Activated B cell treated with CpG ODN at 0.5 μM for 24 hours (primary cell): ENCODE results near the gene MON2. TPM values are rescaled to one million over a fixed set of nuclear protein-coding genes. Genes with fewer than 3 reads are reported as not detected.

Source experiments
- ATAC-seq: fragments of 200-7000 bp; cut with Tn5 transposase; one replicate; pipeline ENCODE4 v1.10.0; 2021; ENCODE audit warnings: low read depth, mild to moderate bottlenecking, moderate library complexity
- CTCF ChIA-PET: fragments of 350-600 bp; sonication (Branson Sonifier 250); formaldehyde crosslinking; loops from one replicate; lab custom pipeline; 2021; ENCODE audit warnings: antibody characterized with exemption; lab: Charles Lee
- POLR2A ChIA-PET: fragments of 350-600 bp; sonication (Branson Sonifier 250); formaldehyde crosslinking; loops from one replicate; lab custom pipeline; 2021; ENCODE audit warnings: antibody characterized with exemption; lab: Charles Lee
- DNase-seq: peaks from one replicate; pipeline ENCODE4 v3.0.0; 2022
- H3K27ac Mint-ChIP-seq: one replicate; pipeline ENCODE4 v1.8.0; 2020; ENCODE audit warnings: mixed read lengths
- H3K27me3 Mint-ChIP-seq: one replicate; pipeline ENCODE4 v1.8.0; 2021; ENCODE audit warnings: mixed read lengths
- H3K36me3 Mint-ChIP-seq: one replicate; pipeline ENCODE4 v1.8.0; 2021; ENCODE audit warnings: low read depth, mixed read lengths
- H3K4me1 Mint-ChIP-seq: one replicate; pipeline ENCODE4 v1.8.0; 2021; ENCODE audit warnings: mixed read lengths
- H3K4me3 Mint-ChIP-seq: one replicate; pipeline ENCODE4 v1.8.0; 2020; ENCODE audit warnings: mild to moderate bottlenecking, mixed read lengths
- H3K9me3 Mint-ChIP-seq: one replicate; pipeline ENCODE4 v1.8.0; 2020; ENCODE audit warnings: mixed read lengths
- intact Hi-C: fragments of 100-400 bp; cut with micrococcal nuclease; formaldehyde crosslinking; loops from one replicate; pipeline ENCODE4 v1.15.1; 2024
- total RNA-seq: library from RNA; stranded (reverse); gene quantifications from 2 replicates; pipeline ENCODE4 v1.2.3, GENCODE V29; 2022
- TF ChIP-seq, protein P1 (sequence below): fragments of 200-600 bp; IDR thresholded peaks from one replicate; pipeline ENCODE4 v1.8.0; 2022; ENCODE audit warnings: antibody characterized with exemption, mild to moderate bottlenecking

Gene MON2
- total RNA-seq, 1 donor from 2014 or later = 69.9 TPM

DNA sequence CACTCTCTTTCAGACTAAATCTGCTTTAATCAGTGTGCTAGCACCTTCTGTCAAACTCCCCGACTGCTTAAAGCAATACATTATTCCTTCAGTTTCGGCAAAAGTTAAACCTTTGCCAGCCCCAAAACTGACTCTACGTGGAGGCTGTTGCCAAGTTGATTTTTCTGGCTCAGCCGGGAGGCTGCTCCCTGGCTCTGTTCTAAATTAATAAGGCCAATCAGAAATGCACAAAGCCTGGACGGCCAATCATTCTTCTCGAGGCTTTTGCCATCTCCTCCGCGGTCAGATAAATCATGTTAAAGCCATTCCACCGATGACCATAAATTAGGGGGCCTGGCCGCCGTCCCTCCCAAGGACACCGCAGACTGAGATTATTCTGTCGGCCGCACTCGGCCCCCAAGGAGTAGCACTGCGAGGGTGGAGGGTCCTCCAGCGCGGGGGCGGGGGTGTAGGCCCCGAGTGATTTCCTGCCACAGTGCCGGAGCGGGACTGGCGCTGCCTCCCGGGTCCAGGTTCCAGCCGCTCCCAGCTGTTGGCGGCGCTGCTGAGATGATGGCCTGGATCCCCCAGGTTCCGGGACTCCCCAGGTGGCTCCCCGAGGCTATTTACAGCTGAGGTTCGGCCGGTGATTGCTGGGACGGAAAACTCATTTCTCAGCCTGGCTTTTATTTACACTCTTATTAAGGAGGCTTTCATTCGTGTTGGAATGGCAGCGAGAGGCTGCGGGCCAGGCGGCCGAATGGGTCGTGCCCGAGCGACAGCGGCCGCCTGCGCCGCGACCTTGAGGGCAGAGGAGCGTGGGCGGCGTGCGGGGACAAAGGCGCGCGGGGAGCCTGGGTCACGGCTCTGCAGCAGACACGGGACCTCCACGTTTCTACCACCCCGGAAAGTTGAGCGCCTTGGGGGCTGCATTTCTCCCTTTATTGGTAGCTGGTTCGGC, 165.1 kb downstream of the MON2 start:
- POLR2A ChIA-PET = interaction anchor here (1.1 to 1.9 kb wide), 2 partner anchors 28 to 29 kb away, joined by 3 to 14 read pairs; no protein-coding TSS in a partner anchor
- Mint-ChIP-seq H3K9me3 (no peaks in the 10 kb centered on the region), H3K4me3 (peak overlapping the region; percentile 85), H3K27me3 (peaks cover 63% of the 10 kb centered on the region), H3K27ac (no peak overlapping the region), H3K4me1 (peaks cover 12% of the 10 kb centered on the region), H3K36me3 (no peaks in the 10 kb centered on the region)
- intact Hi-C loops = loop anchor here (1.0 to 5.0 kb wide), 2 partner anchors 28 to 61 kb away; no protein-coding TSS in a partner anchor
- CTCF ChIA-PET = interaction anchor here (1.3 kb wide), 1 partner anchor 11 kb away, joined by 3 read pairs; no protein-coding TSS in a partner anchor
- peak; percentile 30 for DNase-seq
- ATAC-seq = peak; percentile 64
- TF ChIP-seq, protein P1, sequence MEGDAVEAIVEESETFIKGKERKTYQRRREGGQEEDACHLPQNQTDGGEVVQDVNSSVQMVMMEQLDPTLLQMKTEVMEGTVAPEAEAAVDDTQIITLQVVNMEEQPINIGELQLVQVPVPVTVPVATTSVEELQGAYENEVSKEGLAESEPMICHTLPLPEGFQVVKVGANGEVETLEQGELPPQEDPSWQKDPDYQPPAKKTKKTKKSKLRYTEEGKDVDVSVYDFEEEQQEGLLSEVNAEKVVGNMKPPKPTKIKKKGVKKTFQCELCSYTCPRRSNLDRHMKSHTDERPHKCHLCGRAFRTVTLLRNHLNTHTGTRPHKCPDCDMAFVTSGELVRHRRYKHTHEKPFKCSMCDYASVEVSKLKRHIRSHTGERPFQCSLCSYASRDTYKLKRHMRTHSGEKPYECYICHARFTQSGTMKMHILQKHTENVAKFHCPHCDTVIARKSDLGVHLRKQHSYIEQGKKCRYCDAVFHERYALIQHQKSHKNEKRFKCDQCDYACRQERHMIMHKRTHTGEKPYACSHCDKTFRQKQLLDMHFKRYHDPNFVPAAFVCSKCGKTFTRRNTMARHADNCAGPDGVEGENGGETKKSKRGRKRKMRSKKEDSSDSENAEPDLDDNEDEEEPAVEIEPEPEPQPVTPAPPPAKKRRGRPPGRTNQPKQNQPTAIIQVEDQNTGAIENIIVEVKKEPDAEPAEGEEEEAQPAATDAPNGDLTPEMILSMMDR = no peak

DNA sequence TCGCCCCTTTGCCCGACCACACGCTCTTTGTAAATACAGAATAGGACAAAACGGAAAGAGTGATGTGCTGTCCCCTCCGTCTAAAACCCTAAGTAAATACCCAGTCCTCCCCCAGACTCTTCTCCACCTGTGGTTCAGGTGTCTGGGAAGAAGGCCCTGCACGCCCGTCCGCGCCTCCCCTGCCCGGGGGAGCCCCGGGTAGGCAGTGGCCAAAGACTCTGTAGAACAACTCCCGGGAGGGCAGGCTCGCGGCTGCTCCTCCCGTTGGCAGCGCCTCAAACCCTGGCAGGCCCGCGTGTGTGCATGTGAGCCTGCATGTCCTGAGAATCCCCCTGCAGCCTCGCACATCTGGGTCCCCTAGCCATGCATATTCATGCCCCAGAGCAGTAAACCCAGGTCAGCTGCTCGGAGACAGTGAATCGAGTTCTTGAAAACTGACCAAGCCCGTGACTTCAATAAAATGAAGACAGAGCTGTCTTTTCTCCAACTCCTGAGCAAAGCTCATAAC, 165.8 kb downstream of the MON2 start:
- ChIA-PET POLR2A (interaction anchor here (1.1 to 1.9 kb wide), 2 partner anchors 28 to 30 kb away, joined by 3 to 14 read pairs; no protein-coding TSS in a partner anchor), CTCF (interaction anchor here (1.3 kb wide), 1 partner anchor 10 kb away, joined by 3 read pairs; no protein-coding TSS in a partner anchor)
- peak overlapping the region; percentile 85 for H3K4me3 Mint-ChIP-seq
- TF ChIP-seq, protein P1 = no peak
- H3K27ac Mint-ChIP-seq = no peak overlapping the region
- intact Hi-C loops = loop anchor here (5.0 kb wide), 1 partner anchor 60 kb away; no protein-coding TSS in a partner anchor
- H3K9me3 Mint-ChIP-seq = no peaks in the 10 kb centered on the region
- DNase-seq (peak; percentile 35), ATAC-seq (peak; percentile 43)
- H3K36me3 Mint-ChIP-seq = no peaks in the 10 kb centered on the region
- peaks cover 12% of the 10 kb centered on the region for H3K4me1 Mint-ChIP-seq
- peaks cover 63% of the 10 kb centered on the region for H3K27me3 Mint-ChIP-seq

DNA sequence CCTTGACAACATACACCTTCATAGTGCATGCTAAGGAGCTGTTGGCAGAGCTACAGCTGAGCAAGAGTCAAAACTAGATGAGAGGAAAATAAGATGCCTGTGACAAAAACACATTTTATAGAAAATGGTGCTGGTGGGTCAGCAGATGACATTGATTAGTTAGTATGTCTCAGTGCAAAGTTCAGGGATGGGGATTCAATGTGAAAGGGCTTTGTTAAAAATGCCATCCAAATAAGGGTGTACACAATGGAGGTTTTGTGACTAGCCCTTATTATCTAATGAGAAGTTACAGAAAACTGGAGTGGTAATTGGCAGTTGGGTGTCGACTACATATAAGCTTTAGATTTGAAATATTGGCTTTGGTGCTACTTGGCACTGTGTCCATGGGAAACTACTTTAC, 169.0 kb downstream of the MON2 start:
- Mint-ChIP-seq H3K27me3 (peaks cover 44% of the 10 kb centered on the region), H3K27ac (no peak overlapping the region), H3K9me3 (no peaks in the 10 kb centered on the region), H3K4me1 (peaks cover 12% of the 10 kb centered on the region), H3K36me3 (no peaks in the 10 kb centered on the region), H3K4me3 (no peak overlapping the region)
- POLR2A ChIA-PET = no interaction called here
- ATAC-seq (no peak), DNase-seq (no peak)
- intact Hi-C loops = no loop called here
- CTCF ChIA-PET = no interaction called here
- TF ChIP-seq, protein P1 = no peak

DNA sequence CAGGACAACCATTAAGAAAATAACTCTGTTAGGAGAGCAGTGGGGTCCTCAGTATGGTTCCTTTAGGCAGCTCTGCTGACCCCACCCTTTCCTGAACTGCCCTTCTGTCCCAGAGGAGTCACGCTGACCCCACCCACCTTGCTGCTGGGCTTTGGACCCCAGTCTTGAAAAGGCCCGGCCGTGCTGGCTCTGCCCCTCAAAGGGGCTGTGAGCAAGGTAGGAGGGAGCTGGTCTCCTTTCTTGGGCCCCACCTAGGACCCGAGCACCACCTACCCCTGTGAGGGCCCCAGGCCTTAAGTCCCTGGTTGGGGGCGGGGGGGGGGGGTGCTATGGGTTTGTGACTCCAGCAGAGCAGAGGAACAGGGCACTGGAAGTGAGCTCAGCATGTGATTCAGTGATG, 171.1 kb downstream of the MON2 start:
- intact Hi-C loops = no loop called here
- Mint-ChIP-seq H3K9me3 (no peaks in the 10 kb centered on the region), H3K36me3 (no peaks in the 10 kb centered on the region), H3K4me1 (peaks cover 10% of the 10 kb centered on the region), H3K27ac (no peak overlapping the region), H3K27me3 (peaks cover 34% of the 10 kb centered on the region), H3K4me3 (no peak overlapping the region)
- ChIA-PET POLR2A (no interaction called here), CTCF (no interaction called here)
- TF ChIP-seq, protein P1 = no peak
- ATAC-seq = no peak
- no peak for DNase-seq

DNA sequence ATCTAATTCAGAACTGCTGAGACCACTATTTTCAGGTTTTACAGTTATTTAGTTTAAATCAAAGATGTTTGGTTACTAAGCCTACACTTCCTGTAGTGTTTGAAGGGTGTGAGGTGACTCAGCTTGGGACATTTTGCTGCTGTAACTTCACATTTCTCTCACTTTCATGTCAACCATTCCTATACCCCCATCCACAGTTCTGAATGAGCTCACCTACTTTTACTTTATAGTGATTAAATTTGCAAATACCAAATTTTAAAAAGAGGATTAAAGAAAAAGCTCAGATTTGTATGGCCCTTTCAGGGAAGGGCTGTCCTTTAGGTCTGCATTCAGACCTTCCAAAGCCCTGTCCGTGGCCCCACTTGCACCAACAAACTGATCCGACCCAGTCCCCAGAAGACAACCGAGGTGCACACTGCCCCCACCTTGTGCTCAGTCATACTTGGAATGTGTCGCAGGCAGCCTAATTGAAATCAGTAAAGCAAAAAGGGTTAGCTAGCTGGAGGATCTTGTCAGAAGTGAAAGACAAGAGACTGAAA, 174.4 kb downstream of the MON2 start:
- TF ChIP-seq, protein P1 = no peak
- ATAC-seq (no peak), DNase-seq (no peak)
- H3K27ac Mint-ChIP-seq = no peak overlapping the region
- peaks cover 14% of the 10 kb centered on the region for H3K27me3 Mint-ChIP-seq
- peaks cover 6% of the 10 kb centered on the region for H3K4me1 Mint-ChIP-seq
- CTCF ChIA-PET = no interaction called here
- POLR2A ChIA-PET = interaction anchor here (1.6 kb wide), 1 partner anchor 38 kb away, joined by 8 read pairs; no protein-coding TSS in a partner anchor
- H3K9me3 Mint-ChIP-seq = no peaks in the 10 kb centered on the region
- H3K4me3 Mint-ChIP-seq = no peak overlapping the region
- intact Hi-C loops = no loop called here
- H3K36me3 Mint-ChIP-seq = no peaks in the 10 kb centered on the region
